ENCODE measurements around the gene CLCN7. TPM values are rescaled to one million over a fixed set of nuclear protein-coding genes. Genes with fewer than 3 reads are reported as not detected.

The CLCN7 gene
- total RNA-seq, 6 experiments from 2014 or later, result 47.5 to 62.6 (median 51.3) TPM

GRCh38 chr16:1505912-1506311, 31.1 kb upstream of the CLCN7 start:
- peaks cover 10% of the 10 kb centered on the region; the same call in 1 of the 2 replicates for H3K36me3 Mint-ChIP-seq (ENCODE audit: low read depth)
- H3K27ac Mint-ChIP-seq, result no peak overlapping the region

GRCh38 chr16:1505073-1505844, 30.4 kb upstream of the CLCN7 start:
- no peaks in the 10 kb centered on the region for H3K9me3 Mint-ChIP-seq
- peaks cover 10% of the 10 kb centered on the region; the same call in 1 of the 2 replicates for H3K36me3 Mint-ChIP-seq (ENCODE audit: low read depth)
- no peak for TF ChIP-seq CTCF (IDR thresholded peaks at IDR 0.05)
- no peaks in the 10 kb centered on the region for H3K4me1 Mint-ChIP-seq (ENCODE audit: low read depth)
- DNase-seq, result no peak
- H3K4me3 Mint-ChIP-seq, result no peak overlapping the region
- H3K27me3 Mint-ChIP-seq (ENCODE audit: insufficient read depth), result no peaks in the 10 kb centered on the region
- no peak overlapping the region for H3K27ac Mint-ChIP-seq

More at GRCh38 chr16:1505912-1506311, 31.1 kb upstream of the CLCN7 start:
- H3K27me3 Mint-ChIP-seq (ENCODE audit: insufficient read depth), result no peaks in the 10 kb centered on the region
- TF ChIP-seq CTCF (IDR thresholded peaks at IDR 0.05), result no peak
- H3K4me3 Mint-ChIP-seq, result no peak overlapping the region
- DNase-seq, result no peak
- H3K9me3 Mint-ChIP-seq, result no peaks in the 10 kb centered on the region
- no peaks in the 10 kb centered on the region for H3K4me1 Mint-ChIP-seq (ENCODE audit: low read depth)

- H3K9me3 Mint-ChIP-seq, result no peaks in the 10 kb centered on the region
- H3K4me3 Mint-ChIP-seq, result no peak overlapping the region
- no peak overlapping the region for H3K27ac Mint-ChIP-seq
- TF ChIP-seq CTCF (IDR thresholded peaks at IDR 0.05), result no peak
- peaks cover 14% of the 10 kb centered on the region; the same call in 1 of the 2 replicates for H3K36me3 Mint-ChIP-seq (ENCODE audit: low read depth)
- no peaks in the 10 kb centered on the region for H3K4me1 Mint-ChIP-seq (ENCODE audit: low read depth)
- no peak for DNase-seq
- H3K27me3 Mint-ChIP-seq (ENCODE audit: insufficient read depth), result no peaks in the 10 kb centered on the region; the same call in 1 of the 2 replicates
Observed at GRCh38 chr16:1503110-1503955, 28.5 kb upstream of the CLCN7 start.

- H3K36me3 Mint-ChIP-seq (ENCODE audit: low read depth), result peaks cover 14% of the 10 kb centered on the region; the same call in 1 of the 2 replicates
- H3K27me3 Mint-ChIP-seq (ENCODE audit: insufficient read depth), result no peaks in the 10 kb centered on the region; the same call in 1 of the 2 replicates
- no peak for DNase-seq
- no peaks in the 10 kb centered on the region for H3K9me3 Mint-ChIP-seq
- TF ChIP-seq CTCF (IDR thresholded peaks at IDR 0.05), result no peak
- H3K4me3 Mint-ChIP-seq, result no peak overlapping the region
- no peak overlapping the region for H3K27ac Mint-ChIP-seq
- H3K4me1 Mint-ChIP-seq (ENCODE audit: low read depth), result no peaks in the 10 kb centered on the region
Observed at GRCh38 chr16:1502092-1503004, 27.5 kb upstream of the CLCN7 start.

- Mint-ChIP-seq H3K36me3 (ENCODE audit: low read depth) (peaks cover 14% of the 10 kb centered on the region; the same call in 1 of the 2 replicates), H3K4me1 (ENCODE audit: low read depth) (no peaks in the 10 kb centered on the region), H3K27me3 (ENCODE audit: insufficient read depth) (no peaks in the 10 kb centered on the region; the same call in 1 of the 2 replicates), H3K4me3 (no peak overlapping the region), H3K27ac (no peak overlapping the region), H3K9me3 (no peaks in the 10 kb centered on the region)
- no peak for TF ChIP-seq CTCF (IDR thresholded peaks at IDR 0.05)
- no peak for DNase-seq
Observed at GRCh38 chr16:1501630-1502029, 26.8 kb upstream of the CLCN7 start.

All from HFFc6 (cell line).